Fibroblast of pulmonary artery (primary cell): ENCODE measurements around the gene SNPH.
A peak's percentile ranks its signal among the peaks of the same experiment; 100 is the strongest.

Source experiments
- DNase-seq: peaks from one replicate; pipeline ENCODE4 v3.0.0-alpha.2; 2010; ENCODE audit warnings: low read depth
- H3K4me3 ChIP-seq: replicated peaks from 2 replicates; pipeline ENCODE4 v1.5.1; 2011; ENCODE audit warnings: low read depth, mild to moderate bottlenecking, control low read depth, low read length, moderate library complexity
- TF ChIP-seq, protein P1 (sequence below): IDR thresholded peaks from 2 replicates; pipeline ENCODE4 v1.5.1; 2011; ENCODE audit warnings: mild to moderate bottlenecking, control low read depth, low read length, inconsistent platforms; ENCODE audit errors: missing control alignments

The SNPH gene

DNA sequence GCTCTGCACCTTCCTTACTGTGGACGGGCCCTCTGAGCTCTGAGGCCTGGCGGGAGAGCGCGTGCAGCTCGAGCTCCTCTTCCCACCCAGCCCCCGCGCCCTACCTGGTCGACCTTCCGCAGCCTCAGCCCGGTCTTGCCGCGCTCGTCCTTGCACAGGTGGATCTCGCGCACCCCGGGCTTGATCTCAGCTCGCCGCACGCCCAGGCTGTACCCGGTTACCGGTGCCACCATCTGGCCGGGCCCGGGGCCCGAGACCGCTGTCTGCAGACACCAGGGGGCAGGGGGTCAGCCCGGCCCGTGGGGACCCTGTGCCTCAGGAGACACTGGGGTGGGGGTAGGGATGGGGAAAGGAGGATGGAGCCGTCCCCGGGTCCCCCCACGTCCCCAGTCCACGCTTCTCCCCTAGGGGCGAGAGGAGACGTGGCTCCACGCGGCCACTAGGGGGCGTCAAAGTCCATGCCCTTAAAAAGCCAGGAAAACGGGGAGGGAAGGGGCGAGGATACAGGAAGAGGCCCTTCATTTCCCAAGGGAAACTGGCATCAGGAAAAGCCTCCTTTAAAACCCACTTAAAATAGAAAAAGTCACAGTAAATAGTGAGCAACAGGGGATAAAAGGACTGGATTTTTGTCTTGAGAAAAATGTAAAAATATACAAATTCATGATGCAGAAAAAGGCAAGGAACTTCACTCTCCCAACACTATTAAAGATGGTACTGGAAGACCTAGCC lies 47.3 kb downstream of the SNPH start:
- peak overlapping the region; percentile 44 for H3K4me3 ChIP-seq
- TF ChIP-seq, protein P1, sequence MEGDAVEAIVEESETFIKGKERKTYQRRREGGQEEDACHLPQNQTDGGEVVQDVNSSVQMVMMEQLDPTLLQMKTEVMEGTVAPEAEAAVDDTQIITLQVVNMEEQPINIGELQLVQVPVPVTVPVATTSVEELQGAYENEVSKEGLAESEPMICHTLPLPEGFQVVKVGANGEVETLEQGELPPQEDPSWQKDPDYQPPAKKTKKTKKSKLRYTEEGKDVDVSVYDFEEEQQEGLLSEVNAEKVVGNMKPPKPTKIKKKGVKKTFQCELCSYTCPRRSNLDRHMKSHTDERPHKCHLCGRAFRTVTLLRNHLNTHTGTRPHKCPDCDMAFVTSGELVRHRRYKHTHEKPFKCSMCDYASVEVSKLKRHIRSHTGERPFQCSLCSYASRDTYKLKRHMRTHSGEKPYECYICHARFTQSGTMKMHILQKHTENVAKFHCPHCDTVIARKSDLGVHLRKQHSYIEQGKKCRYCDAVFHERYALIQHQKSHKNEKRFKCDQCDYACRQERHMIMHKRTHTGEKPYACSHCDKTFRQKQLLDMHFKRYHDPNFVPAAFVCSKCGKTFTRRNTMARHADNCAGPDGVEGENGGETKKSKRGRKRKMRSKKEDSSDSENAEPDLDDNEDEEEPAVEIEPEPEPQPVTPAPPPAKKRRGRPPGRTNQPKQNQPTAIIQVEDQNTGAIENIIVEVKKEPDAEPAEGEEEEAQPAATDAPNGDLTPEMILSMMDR: peak; percentile 85
- DNase-seq: peak; percentile 90

DNA sequence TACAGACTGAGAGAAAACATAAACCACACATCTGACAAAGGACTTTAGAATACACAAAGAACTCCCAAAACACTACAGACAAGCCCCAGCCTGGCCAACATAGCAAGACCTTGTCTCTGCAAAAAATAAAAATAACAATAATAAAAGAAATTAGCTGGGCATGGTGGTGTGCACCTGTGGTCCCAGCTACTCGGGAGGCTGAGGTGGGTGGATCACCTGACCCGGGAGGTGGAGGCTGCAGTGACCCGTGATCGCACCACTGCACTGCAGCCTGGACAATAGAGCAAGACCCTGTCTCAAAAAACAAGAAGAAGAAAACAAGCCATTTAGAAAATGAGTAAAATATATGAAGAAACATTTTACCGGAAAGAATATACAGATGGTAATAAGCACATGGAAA lies 49.7 kb downstream of the SNPH start:
- DNase-seq: no peak
- H3K4me3 ChIP-seq: no peak overlapping the region
- TF ChIP-seq, protein P1: no peak

DNA sequence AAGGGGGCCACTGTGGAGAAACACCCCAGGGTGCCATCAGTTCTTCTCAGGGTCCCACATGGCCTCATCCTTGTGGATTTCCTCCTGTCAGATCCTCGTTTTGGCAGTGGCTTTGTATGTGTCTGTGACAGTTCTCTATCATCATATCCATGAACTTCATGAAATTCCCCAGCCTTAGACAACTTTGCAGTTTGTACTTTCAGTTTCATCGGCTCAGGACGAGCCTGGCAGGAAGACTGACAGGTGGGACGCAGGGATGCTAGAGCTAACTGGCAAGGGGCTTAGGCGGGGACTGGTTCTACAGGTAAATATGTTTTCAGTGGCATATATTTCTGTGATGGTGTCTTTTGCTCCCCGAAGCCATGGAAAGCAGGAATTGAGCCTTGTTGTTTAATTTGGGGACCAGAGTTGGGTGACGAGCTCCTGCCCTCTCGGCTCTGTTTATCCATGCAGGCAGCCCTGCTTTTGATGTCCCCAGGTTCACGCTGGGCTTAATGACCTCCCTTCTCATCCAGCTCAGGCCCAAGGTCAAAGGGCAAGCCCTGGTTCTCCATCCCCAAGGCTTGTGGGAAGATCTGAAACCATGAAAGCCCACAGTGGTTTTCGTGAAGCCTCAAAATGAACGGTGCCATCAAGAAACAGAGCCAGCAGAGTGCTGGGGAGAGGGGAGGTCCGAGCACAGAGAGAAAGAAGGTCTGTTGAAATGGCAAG lies 51.6 kb downstream of the SNPH start:
- no peak for DNase-seq
- no peak overlapping the region for H3K4me3 ChIP-seq
- TF ChIP-seq, protein P1: no peak

DNA sequence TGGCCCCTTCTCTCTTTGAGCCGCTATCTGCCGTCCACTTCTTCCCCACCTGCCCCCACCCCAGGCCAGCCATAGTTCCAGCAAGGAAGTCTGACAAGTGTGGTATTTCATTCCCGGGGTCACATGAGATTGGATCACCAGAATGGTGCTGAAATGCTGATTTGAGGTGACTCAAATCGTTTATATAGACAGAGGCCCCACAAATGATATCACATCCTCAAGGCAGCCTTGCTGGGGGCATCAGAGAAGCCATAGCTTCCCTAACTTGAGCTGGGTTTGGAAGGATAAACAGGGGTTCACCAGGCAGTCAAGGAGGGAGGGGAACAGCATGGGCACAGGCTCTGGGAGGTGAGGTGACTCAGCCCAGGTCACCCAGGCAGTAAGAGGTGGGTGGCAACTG lies 53.0 kb downstream of the SNPH start:
- no peak overlapping the region for H3K4me3 ChIP-seq
- DNase-seq: no peak
- TF ChIP-seq, protein P1: no peak

DNA sequence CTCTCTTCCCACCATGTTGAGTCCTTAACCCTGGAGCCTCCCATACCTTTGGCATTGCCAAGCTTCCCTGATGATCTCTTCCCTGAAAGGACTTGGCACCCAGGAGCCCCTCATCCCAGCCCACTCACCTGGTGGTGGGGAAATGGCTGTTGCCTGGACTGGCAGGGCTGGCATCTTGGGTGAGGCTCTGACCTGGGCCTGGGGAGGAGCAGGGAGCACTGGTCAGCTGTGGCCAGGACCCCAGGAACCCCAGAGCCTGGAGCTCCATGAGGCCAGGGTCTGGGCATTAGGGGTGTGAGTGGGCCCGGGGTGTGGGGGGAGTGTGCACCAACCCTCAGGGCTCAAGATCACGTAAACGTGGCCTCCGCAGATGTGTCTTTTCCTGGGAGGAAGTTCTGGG lies 53.4 kb downstream of the SNPH start:
- TF ChIP-seq, protein P1: no peak
- no peak overlapping the region for H3K4me3 ChIP-seq

DNA sequence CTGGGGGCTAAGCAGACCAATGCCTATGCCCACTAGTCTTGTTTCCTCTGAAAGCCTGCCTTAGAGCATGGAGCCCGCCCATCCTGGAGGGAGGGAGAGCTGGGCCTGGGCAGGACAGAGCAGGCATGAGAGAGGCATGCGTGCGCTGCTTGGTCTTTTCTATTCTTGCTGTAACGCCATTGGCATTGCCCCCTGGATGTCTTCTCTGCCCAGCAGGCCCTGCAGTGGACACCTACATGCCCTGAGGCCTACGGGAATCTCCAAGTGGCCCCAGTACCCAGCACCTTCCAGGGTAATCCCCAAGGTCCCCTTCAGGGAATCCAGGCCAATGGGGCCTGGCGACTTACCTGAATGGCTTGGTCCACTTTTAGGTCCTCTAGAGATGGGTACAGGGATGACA lies 53.9 kb downstream of the SNPH start:
- DNase-seq: no peak
- TF ChIP-seq, protein P1: no peak
- H3K4me3 ChIP-seq: no peak overlapping the region

More for the DNA sequence above, 53.4 kb downstream of the SNPH start:
- DNase-seq: no peak
